HL-60 (cell line): ENCODE data around the gene ABCC1.

Source experiments
- DNase-seq, 2 experiments: peaks; one replicate each; pipeline ENCODE4 v3.0.0-alpha.2; 2010 to 2020; ENCODE audit warnings: low read depth in 1 of 2, low spot score in 1 of 2
- H3K27ac ChIP-seq: fragments of 250-450 bp; sonication (Bioruptor Pico); replicated peaks from 2 replicates; pipeline ENCODE4 v1.5.1; 2020; ENCODE audit warnings: mild to moderate bottlenecking, moderate library complexity
- H3K27me3 ChIP-seq: fragments of 250-450 bp; sonication (Bioruptor Pico); 2 replicates; pipeline ENCODE4 v1.5.1; 2021; ENCODE audit warnings: mild to moderate bottlenecking, moderate library complexity; ENCODE audit not compliant: insufficient read depth, poor library complexity, severe bottlenecking
- H3K4me3 ChIP-seq: replicated peaks from 2 replicates; pipeline ENCODE4 v1.5.1; 2011; ENCODE audit warnings: mild to moderate bottlenecking, control low read depth, low read length; ENCODE audit not compliant: insufficient read depth
- CTCF ChIP-seq: IDR thresholded peaks from one replicate; pipeline ENCODE4 v1.5.1; 2011; ENCODE audit warnings: low read length, control low read depth, inconsistent platforms; ENCODE audit not compliant: insufficient read depth
- GABPA ChIP-seq: IDR thresholded peaks from 2 replicates; pipeline ENCODE4 v1.6.1; 2012; ENCODE audit warnings: low read depth
- POLR2AphosphoS5 ChIP-seq: IDR thresholded peaks from 2 replicates; pipeline ENCODE4 v1.6.1; 2012; ENCODE audit warnings: low read depth
- REST ChIP-seq: IDR thresholded peaks from 2 replicates; pipeline ENCODE4 v1.6.1; 2012; ENCODE audit warnings: low read depth; ENCODE audit not compliant: insufficient replicate concordance
- SPI1 ChIP-seq: IDR thresholded peaks from 2 replicates; pipeline ENCODE4 v1.6.1; 2012; ENCODE audit warnings: low read depth, mild to moderate bottlenecking, borderline replicate concordance

The ABCC1 gene

GRCh38 chr16:16166949-16167348 is 217.5 kb downstream of the ABCC1 start:
- no peaks in the 10 kb centered on the region for H3K27me3 ChIP-seq
- no peak overlapping the region for H3K27ac ChIP-seq
- no peak for TF ChIP-seq CTCF
- no peak for TF ChIP-seq POLR2AphosphoS5
- no peak for TF ChIP-seq GABPA
- TF ChIP-seq SPI1 = no peak
- TF ChIP-seq REST = no peak
- DNase-seq = no peak
- no peak overlapping the region for H3K4me3 ChIP-seq

- Histone ChIP-seq H3K27ac (no peak overlapping the region), H3K27me3 (no peaks in the 10 kb centered on the region), H3K4me3 (no peak overlapping the region)
- DNase-seq = no peak
- TF ChIP-seq CTCF (no peak), GABPA (no peak), REST (no peak)
These were observed 218.5 kb downstream of the ABCC1 start for GRCh38 chr16:16167927-16168326.

- H3K27ac ChIP-seq = no peak overlapping the region
- H3K4me3 ChIP-seq = no peak overlapping the region
- no peak for DNase-seq
- H3K27me3 ChIP-seq = no peaks in the 10 kb centered on the region
- no peak for TF ChIP-seq CTCF
- no peak for TF ChIP-seq GABPA
- TF ChIP-seq POLR2AphosphoS5 = no peak
- TF ChIP-seq REST = no peak
- TF ChIP-seq SPI1 = no peak
These were observed 219.0 kb downstream of the ABCC1 start for GRCh38 chr16:16168431-16168830.
